Tibial nerve (tissue), 4 donors: ENCODE results near the gene MPP2.

Source experiments
- CTCF ChIP-seq, 5 experiments: fragments of 200-600 bp in 3 of 5; fragments of 450-650 bp in 2 of 5; sonication (generic) in 3 of 5; IDR thresholded peaks; one replicate each; pipeline ENCODE4 v1.5.1; 2016 to 2019; ENCODE audit warnings: antibody characterized with exemption in 5 of 5, mild to moderate bottlenecking in 3 of 5, moderate library complexity in 2 of 5
- EP300 ChIP-seq, 2 donors: sonication (generic); formaldehyde crosslinking; IDR thresholded peaks; one replicate each; pipeline ENCODE4 v1.6.1; 2017; ENCODE audit warnings: antibody characterized with exemption in 2 of 2, mild to moderate bottlenecking in 1 of 2
- POLR2A ChIP-seq, 2 donors: fragments of 450-650 bp; IDR thresholded peaks; one replicate each; pipeline ENCODE4 v1.6.1; 2017; ENCODE audit warnings: antibody characterized with exemption in 2 of 2, mild to moderate bottlenecking in 2 of 2, moderate library complexity in 2 of 2

GRCh38 chr17:43935204-43935925 lies 28.0 kb upstream of the MPP2 start:
- no peak for TF ChIP-seq POLR2A (IDR thresholded peaks at IDR 0.05)
- no peak for TF ChIP-seq CTCF (IDR thresholded peaks at IDR 0.05)
- no peak for TF ChIP-seq EP300 (IDR thresholded peaks at IDR 0.05)
